DMS153 treated with DMSO at 0.1 percent for 48 hours (cell line): ENCODE measurements around the gene WSB1.

Experiments used
- DNase-seq: peaks from one replicate; lab custom pipeline; 2025; ENCODE audit not compliant: unreplicated experiment; lab: John Stamatoyannopoulos, UW

The WSB1 gene

GRCh38 chr17:27333410-27333980 lies 39.6 kb downstream of the WSB1 start:
- DNase-seq = no peak

- DNase-seq = no peak
These were observed 42.3 kb downstream of the WSB1 start for GRCh38 chr17:27336184-27336583.

DNA sequence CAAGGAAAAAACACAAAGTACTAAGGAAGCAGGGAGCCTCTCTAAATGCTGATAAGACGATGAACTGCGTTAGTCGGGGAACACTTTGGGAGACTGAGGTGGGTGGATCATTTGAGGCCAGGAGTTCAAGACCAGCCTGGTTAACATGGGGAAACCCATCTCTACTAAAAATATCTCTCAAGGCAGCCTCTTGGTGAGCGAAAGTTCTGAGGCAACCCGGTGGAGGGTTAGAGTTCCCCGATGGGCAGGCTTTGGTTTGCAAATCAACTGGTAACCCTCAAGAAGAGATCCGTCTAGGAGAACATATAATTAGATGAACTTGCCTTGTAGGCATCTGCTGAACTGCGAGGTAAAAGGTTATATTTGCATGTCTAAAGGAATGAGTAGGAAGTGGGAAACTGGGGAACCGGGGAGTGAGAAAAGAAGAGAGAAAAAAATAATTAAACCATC lies 44.6 kb downstream of the WSB1 start:
- DNase-seq = no peak

- DNase-seq = no peak
These were observed 45.4 kb downstream of the WSB1 start for GRCh38 chr17:27339198-27339835.

DNA sequence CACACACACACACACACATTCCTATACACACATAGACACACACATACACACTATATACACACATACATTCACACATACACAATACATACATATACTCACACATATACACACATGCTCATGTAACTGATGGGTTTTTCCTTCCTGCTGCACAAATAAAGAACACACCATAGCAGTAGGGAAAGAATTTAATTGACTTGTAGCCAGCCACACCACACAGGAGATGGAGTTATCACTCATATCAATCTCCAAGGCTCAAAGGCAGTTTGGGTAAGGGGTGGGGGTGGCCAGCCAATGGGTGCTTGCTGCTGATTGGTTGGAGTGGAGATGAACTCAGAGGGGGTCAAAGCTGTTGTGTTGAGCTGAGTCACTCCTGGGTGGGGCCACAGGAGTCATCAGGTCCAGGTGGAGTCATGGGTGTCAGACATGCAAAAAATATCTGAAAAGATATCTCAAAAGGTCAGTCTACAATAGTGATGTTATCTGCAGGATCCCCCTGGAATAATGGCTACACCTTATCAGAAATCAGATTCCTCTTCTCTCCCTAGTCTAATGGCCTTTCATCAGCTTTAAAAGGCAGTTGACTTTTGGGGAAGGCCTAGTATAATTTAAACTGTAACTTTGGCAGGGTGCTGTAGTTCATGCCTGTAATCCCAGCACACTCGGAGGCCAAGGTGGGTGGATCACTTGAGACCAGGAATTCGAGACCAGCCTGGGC lies 46.1 kb downstream of the WSB1 start:
- no peak for DNase-seq

- DNase-seq = no peak
These were observed 46.7 kb downstream of the WSB1 start for GRCh38 chr17:27340575-27340974.

- no peak for DNase-seq
These were observed 47.1 kb downstream of the WSB1 start for GRCh38 chr17:27341041-27341471.

GRCh38 chr17:27342059-27342458 lies 48.1 kb downstream of the WSB1 start:
- DNase-seq = no peak

DNA sequence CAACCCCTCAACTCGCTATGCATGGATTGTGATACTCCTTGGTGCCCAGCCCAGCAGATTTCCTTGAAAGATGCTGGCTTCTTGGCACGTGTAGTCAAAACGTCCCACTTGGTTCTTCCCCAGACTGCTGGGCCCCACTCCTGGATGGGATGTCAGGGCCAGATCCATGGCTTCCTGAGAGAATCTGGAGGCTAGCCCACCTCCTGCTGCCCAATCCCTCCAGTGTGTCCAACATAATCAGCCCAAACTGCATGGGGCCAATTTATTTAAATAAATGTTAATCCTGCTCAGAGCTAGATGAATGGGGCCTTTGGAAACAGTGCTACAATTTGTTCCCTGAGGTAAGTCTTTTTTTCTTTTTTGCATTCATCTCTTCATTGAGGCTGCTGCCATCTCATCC lies 49.4 kb downstream of the WSB1 start:
- DNase-seq = no peak

- no peak for DNase-seq
These were observed 50.2 kb downstream of the WSB1 start for GRCh38 chr17:27343977-27344607.

GRCh38 chr17:27345141-27345904 lies 51.4 kb downstream of the WSB1 start:
- peak; percentile 92 for DNase-seq

GRCh38 chr17:27346228-27346899 lies 52.5 kb downstream of the WSB1 start:
- DNase-seq = no peak

- DNase-seq = no peak
These were observed 54.3 kb downstream of the WSB1 start for GRCh38 chr17:27348196-27348595.

DNA sequence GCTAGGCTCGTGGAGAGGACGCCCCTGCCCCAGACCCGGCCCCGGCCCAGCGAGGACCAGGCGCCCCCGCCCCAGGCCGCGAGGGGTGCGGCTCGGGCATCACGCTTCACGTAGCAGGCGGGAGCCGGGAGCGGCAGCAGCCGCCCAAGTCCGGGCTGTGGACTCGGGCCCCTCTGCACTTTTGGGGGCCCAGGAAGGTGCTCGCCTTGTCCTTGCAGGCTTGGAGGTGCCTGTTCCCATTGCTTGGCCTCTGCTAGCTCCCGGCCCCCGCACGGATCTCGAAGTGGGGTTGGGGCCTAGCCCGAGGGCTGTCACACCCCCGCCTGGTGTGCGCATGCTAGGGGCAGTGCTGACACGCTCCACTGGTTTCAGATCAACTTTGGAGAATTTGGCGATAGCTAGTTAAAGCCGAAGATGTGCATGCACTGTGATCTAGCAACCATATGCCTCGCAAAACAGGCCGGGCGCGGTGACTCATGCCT lies 55.7 kb downstream of the WSB1 start:
- no peak for DNase-seq

DNA sequence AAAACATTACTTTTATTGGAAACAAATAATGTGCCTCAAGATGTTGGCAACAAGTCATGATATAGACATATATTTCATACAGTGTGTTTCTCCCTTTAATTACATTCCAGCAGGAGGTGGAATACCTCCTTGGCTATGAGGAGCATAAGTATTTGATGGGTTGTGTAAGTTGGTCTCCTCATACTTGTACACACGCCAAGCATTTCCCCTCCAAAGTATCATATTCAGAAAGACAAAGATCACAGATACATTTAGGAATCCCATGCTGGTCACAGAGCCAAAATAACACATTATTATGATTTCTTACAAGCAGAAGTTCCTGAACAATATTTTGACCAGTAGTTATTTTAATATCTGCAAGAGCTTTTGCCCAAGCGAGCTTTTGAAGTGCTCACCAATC lies 57.8 kb downstream of the WSB1 start:
- DNase-seq = no peak

DNA sequence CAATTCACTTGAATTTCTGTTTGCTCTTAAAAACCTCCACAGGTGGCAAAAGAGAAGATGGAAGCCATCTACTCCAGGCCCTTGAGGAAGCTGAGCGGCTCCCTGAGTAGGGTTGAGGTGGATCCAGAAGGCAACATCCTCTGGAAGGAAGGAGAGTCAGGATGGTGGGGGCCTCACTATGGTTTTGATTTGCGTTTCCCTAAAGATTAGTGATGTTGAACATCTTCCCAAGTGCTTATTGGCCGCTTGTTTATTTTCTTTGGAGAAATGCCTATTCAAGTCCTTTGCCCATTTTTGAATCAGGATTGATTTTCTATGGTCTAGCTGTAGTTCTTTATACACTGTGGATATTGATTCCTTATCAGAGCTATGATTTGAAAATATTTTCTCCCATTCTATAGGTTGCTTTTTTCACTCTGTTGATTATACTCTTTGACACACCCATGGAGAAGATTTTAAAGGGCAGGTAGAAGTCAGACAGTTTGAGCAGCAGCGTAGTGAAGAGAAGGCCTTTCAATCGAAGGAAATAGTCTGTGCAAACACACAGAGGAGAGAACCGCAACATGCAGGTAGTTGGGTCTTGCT lies 58.6 kb downstream of the WSB1 start:
- no peak for DNase-seq

DNA sequence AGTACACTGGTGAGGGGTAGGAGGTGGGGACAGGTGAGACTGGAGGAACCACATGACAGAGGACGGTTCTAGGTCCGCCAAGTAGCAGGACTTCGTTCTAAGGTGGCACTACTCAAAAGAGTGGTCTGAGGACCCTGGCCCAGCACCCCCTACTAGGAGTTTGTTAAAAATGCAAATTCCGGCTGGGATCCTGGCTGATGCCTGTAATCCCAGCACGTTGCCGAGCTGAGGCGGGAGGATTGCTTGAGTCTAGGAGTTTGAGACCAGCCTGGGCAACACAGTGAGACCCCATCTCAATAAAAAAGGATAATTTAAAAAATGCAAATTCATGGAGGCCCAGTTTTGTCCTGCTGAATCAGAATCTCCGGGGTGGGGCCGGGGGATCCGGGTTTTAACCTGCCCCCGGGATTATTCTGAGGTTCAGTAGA lies 59.1 kb downstream of the WSB1 start:
- DNase-seq = no peak

DNA sequence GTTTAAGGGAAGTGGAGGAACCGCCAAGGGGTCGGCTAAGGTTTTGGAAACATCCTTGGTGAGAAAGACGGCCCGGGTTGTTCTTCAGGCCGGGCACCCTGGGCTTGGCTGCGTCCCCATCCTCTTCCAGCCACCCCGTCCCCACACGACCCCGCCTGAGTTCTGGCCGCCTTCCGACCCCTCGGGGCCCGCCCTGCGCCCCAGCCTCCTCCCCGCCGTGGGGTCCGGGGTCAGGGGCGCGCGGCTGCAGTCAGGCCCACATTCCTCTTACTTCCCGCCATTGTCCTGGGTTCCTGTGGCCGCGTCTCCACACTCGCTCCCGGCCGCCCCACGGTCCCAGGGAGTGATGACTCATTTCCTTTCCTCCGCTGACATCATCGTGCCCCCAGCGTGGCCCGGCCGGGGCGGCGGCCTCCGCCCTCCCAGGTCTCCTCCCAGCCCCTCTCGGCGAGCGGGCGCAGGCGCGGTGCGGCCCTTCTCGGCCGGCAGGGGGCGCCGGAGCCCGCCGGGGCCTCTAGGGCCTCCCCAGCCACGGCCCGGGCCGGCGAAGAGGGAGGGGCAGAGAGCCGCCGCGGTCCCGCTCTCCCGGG lies 59.6 kb downstream of the WSB1 start:
- DNase-seq = peak; percentile 80

- no peak for DNase-seq
These were observed 60.2 kb downstream of the WSB1 start for GRCh38 chr17:27354051-27354490.
